GM19467 (cell line): ENCODE measurements around the gene CKAP2L.

Experiments used
- ATAC-seq: cut with Tn5 transposase; IDR thresholded peaks from one replicate; pipeline ENCODE4 v1.9.1; 2021; ENCODE audit warnings: mild to moderate bottlenecking, moderate library complexity; ENCODE audit not compliant: unreplicated experiment

The CKAP2L gene, protein sequence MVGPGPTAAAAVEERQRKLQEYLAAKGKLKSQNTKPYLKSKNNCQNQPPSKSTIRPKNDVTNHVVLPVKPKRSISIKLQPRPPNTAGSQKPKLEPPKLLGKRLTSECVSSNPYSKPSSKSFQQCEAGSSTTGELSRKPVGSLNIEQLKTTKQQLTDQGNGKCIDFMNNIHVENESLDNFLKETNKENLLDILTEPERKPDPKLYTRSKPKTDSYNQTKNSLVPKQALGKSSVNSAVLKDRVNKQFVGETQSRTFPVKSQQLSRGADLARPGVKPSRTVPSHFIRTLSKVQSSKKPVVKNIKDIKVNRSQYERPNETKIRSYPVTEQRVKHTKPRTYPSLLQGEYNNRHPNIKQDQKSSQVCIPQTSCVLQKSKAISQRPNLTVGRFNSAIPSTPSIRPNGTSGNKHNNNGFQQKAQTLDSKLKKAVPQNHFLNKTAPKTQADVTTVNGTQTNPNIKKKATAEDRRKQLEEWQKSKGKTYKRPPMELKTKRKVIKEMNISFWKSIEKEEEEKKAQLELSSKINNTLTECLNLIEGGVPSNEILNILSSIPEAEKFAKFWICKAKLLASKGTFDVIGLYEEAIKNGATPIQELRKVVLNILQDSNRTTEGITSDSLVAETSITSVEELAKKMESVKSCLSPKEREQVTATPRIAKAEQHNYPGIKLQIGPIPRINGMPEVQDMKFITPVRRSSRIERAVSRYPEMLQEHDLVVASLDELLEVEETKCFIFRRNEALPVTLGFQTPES

DNA sequence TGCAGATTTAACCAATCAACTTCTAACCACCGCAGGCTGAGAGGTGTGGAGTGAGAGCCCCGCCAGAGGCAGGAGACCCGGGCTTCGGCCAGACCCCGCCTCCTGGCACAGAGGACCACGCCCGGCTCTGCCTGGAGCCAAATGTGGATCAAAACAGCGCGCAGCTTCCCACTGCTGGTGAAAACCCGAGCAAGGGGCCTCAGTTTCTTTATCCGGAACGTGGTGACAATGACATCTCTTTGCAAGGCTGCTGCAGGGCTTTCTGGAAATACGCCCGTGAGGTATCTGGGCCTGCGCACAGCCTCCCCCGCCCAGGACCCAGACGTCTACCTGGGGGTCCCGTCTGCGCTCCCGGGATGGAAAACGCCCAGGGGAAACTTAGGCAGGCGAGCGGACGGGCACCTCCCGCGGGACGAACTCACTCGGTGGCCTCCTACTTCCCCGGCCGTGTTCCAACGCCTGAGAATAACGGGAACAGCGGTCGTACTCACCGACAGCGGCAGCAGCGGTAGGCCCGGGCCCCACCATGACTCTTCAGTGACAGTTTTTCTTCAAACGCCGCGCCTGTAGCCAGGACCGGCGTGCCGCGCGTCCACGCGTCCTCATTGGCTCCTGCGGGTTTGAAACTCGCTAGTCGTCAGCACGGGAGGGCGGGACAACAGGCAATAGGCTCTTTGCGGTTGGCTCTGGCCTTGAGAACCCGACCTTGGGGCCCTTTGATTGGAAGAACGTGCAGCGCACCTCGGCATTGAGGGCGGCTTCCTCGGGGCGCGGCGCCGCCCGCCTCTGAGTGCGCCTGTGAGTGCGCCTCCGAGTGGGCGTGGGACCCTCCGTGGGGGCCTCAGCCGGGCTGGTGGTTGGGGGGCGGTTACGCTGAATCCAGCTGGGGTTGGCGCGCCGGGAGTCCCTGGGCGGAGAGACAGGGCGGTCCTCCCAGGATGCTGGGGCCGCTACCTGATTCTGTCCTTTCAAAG, at the start of gene CKAP2L:
Gene CKAP2L (minus strand): TSS at position 539 of the 974 bp plus-strand sequence. CDS start 11 bp downstream, at position 528.
- ATAC-seq: peak; percentile 96

DNA sequence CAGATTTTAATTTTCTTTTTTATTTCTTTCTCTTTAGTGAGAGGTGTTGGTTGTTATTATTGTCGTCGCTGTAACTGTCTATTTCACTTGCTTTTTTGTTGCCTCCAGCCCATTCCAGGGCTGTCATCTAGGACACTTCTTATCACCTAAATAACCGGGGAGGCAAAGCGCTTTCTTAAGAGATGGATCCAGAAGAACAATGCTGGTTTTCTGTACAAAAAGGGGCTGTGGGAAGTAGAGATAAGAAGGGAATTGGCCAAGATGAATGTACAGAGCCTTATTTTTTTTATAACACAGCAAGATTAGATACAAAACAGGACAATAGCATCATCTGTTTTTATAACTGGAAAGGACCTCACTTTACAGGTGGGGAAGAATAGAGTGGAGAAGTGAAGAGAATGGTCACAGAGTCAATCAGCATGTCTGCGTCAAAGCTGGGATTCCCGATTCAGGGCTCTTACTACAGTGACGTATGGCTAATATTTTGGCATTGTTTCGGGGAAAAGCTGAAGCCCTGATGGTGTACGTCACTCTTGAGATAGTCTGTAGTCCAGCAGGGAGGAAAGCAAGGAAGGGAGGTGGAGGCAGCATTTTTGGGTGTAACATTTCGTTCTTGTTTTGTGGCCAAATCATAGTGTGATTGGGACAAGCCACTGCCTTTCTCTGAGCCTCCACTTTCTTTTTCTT, 49.0 kb upstream of the CKAP2L start:
- no peak for ATAC-seq

DNA sequence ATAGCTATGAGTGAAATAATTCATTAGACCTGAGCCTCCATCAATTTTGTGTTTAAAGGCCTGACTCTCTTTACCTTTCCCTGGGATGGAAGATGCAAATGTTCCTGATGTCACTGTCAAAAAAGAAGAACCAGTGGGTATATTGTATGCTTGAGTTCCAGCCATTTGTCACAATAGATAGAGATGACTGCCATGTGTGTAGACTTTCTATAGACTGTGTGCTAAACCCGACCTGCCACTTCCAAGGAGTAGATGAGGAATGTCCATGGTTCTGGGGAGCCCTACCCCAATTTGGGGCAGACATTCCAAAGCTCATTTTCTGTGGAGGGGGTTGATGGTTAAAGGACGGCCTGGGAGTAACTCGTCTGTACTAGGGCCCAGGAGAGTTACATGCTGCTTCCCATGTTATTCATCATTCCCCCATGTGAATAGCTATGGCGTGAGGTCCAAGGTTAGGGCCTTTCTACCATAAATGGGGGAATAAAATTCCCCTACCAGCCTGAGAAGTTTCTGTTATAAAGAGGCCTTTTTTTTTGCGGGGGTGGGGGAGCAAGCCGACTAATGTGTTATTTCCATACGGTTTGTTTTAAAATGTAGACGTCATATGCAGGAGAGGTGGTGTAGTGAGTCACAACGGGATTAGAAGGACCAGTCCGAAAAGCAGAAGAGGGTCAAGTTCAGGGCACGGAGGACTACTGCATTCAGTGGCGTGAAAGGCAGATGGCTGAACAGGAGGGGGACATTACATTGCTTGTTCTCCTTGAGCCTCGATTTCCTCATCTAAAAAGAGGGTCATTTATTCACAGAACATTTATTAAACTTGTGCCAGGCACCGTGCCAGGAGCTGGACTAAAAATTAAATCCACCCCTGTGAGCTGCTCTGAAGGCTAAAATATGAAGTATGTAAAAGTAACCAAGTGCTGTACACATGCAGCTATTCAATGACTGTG, 48.2 kb upstream of the CKAP2L start:
- no peak for ATAC-seq

DNA sequence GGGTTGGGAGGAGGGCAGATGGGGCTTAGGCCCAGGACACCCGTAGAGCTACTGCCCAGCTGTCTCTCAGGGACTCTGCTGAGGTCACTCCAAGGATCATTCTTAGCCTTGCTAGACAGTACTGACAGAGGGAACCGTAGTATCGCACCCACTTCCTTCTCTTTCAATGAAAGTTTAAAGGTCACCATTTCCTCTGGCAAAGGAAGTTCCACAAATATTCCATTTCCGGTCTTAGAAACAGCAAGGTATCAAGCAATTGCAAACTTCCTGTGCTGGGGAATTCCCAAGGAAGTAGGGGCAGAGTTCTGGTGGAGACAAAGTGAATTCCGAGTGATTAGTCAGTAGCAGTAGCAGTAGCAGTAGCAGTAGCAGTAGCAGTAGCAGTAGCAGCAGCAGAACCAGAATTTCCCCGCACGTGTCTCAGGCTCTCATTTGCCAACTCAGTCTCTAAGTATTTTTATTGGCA, 47.5 kb upstream of the CKAP2L start:
- no peak for ATAC-seq

DNA sequence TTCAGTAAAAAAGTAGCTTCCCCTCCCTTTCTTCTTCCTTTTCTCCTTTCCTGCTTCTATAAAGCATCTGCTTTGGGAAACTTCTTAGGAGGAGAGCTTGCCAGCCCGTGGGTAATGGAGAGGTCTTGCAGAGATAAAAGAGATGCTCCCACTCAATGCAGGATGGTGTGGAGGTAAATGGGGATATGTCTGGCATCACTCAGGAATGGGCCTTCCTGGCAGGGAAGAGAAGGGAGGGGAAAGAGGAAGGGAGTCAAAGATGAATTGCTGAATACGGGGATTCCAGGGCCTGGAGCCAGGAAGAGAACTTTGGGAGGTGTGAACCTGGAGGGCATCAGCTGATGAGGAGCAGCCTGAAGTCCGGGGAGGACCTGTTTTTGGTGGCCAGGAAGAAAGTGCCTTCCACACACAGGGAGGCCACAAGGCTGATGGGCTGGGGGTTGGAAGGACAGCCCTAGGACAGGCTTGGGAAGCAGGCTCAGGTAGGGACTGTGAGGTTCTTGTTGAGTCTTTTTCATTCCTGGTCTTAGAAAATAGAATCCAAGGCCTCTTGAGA, 46.9 kb upstream of the CKAP2L start:
- no peak for ATAC-seq

DNA sequence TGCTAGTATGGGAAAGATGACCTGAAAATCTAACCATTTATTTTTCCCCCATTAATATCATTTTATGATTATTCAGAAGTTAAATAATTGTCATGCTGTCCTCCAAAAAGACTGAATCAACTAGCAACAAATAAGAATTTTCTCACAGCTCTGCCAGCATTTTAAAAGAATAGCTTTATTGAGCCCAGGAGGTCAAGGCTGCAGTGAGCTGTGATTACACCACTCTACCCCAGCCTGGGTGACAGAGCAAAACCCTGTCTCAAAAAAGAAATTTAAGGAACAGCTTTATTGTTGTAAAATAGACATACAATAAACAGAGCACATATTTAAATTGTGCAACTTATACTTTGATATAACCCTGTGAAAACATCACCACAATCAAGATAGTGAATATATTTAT, 44.7 kb upstream of the CKAP2L start:
- no peak for ATAC-seq

DNA sequence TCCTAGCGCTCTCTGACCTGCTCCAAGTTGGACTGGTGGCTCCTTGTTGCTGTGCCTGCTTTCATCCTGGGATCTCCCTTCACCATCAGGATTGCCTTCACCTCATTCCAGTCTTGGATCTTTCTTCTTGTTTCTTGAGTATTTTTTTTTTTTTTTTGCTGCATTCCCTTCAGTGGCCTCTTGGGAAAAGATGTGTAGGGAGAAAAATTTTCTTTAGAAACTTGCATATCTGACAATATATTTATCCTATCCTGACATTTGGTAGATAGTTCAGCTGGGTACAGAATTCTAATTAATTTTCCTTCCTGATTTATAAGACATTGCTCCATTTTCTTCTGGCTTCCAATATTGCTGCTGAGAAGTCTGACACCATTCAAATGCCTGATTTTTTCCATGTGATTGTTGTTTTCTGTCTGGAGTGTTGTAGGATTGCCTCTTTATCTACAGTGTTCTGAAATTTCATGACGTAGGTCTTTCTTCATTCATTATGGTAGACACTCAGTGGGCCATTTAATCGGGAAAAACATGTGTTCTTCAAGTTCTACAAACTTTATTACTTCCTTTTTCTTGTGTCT, 42.9 kb upstream of the CKAP2L start:
- ATAC-seq: no peak

DNA sequence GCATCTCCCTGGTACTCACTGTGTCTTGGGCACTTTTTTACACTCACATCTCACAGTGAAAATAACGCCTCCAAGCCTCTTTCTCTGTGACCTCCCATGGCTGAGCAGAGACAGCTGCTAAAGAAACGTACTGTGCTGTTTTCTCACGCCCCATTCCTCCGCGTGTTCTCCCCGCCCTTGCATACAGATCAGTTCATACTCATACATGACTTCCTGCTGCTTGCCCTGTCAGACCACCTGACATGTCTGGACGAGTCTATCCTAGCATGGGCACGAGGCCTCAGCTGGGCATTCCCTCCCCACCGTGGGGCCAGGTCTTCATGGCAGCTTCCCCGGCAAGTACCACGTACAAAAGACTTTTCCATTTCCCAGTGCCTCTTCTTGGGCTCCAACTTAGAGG, 41.1 kb upstream of the CKAP2L start:
- no peak for ATAC-seq

DNA sequence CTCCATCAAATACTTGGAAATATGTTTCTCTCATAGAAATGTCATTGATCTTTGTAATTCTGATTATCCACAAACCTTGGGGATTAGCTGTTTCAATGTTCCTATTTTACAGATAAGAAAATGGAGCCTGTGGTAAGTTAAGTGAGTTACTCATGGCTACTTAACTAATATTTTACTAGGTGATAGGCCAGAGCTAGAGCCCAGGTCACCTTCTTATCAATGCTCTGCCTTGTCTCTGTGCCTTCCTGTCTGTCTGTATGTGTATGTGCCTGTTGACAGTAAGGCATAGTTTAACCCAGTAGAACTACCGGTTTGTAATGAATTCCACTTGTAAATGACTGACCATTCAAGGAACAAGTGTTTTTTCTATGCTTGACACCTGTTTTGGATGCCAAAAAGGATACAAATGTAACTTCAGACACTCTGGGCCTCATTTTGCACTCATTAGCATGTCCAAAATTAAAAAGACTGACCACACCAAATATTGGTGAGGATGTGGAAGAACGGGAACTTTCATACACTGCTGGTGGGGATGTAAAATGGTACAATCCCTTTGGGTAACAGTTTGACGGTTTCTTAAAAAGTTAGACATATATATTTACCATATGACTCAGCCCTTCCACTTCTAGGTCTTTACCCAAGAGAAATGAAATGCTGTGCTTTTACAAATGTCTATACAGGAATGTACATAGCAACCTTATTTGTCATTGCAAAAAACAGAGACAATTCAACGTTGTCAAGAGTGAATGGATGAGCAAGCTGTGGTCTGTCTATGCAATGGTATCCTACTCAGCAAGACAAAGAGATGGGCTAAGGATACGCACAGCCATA, 39.5 kb upstream of the CKAP2L start:
- no peak for ATAC-seq

DNA sequence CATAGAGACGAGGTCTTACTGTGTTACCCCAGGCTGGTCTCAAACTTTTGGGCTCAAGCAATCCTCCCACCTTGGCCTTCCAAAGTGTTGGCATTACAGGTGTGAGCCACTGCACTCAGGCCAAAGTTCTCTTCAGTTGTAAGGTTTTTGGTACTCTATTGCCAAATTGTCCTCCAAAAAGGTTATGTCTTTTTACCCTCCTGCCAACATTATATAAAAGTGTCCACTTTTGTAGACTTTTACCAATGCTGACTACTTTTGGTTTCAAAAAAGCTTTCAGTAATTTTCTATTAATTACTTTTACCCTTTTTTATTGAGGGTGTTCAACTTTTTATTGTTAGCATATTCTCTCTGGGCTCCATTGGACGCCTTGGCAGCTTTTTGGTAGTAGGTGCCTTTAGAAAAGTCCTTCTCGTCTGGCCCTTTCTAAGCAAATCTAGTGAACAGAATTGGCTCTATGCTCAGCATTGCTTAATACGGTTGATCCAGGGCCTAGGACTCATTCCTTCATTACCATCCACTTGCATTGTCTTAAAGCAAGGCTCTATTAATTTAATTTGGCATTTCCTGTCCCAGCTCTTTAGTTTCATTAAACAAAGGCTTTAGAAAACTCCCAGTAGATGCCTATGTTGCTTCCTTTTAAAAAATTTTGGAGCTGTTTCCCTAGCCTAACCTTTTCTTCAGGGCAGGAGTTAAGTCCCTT, 36.6 kb upstream of the CKAP2L start:
- no peak for ATAC-seq

DNA sequence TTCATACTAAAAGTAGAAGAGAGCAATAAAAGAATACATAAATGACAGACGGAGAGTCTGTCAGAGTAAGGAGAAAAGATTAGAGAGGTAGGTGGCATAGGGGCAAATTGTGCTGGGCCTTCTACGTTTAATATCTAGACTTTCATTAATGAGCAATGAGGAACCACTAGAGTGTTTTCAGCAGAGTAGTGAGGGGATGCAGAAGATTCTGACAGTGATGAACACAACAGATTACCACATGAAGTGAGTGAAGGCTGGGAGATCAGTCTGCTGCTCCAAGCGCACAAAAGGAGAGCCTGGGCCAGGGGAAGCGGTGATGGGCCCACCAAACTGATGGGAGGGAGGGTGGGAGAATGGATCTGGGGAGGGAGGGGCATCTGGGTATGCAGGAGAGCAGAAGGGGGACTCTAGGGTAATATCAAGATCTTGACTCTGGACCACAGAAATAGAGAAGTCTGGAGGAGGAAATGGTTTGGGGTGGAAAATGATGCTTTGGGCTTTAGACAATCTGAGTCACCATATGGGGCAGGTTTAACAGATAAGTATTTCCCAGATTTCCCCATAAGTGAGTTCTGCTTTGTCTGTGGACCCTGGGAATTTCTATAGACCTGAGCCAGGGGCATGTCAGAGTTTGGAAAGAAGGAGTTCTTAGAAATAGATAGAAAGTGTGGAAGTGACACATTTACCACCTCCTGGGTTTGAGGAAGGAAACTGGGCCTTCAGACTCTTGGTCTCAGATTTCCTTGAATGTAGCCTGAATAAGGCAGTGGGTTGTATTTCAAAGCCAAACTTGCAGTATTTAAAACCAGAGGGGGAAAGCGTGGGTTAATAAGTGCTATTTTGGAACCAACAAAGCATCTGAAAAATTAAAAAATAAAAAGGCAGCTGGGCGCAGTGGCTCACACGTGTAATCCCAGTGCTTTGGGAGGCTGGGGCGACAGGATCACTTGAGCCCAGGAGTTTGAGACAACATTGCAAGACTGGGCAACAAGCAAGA, 34.9 kb upstream of the CKAP2L start:
- ATAC-seq: no peak

DNA sequence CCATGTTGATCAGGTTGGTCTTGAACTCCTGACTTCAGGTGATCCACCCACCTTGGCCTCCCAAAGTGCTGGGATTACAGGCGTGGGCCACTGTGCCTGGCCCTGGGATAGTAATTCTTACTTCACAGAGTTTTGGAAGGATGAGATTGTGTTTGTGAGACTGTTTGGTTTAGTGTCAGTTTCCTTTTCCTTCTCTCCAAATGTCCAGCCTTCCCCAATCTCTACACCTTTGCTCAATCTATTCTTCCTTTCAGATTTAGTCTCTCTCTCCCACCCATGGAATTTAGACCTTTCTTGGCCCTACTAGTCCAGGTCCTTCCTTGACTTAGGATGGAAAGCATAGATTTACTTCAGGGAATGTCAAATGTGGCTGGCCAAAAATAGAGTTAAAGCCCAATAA, 32.1 kb upstream of the CKAP2L start:
- ATAC-seq: no peak

DNA sequence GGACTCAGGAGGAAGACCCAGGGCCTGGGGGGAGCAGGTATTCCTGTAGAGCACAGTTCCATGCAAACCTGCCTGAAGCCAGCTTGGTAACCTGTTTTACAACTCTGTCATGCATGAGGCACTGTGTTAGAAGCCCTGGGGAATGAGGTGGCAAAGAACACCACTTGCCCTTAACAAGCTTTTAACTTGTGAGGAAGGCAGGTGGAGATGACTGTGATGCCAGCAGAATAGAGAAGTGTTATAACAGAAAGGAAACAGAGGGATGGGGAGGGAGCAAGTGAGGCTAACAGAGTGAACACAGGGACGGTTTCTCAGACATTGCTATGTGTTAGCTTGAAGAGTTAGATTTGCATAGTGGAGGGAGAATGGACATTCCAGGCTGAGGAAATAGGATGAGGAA, 31.4 kb upstream of the CKAP2L start:
- ATAC-seq: no peak

DNA sequence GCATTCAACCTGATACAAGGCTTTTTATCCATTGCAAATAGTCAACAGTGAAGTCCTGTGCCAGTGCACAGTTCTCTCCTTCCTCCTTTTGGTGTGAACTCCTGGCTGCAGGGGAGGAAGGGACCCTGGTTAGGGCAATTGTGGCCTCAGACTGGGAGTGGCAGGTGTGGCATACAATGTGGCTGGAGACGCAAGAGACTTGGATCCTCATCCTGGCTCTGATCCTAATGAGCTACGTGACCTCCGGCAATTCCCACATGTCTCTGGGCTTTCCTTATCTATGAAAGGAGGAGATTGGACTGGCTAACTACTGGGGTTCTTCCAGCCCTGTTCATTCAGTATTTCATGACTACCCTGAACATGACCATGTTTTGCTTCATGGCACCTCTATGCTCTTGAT, 30.4 kb upstream of the CKAP2L start:
- ATAC-seq: no peak

DNA sequence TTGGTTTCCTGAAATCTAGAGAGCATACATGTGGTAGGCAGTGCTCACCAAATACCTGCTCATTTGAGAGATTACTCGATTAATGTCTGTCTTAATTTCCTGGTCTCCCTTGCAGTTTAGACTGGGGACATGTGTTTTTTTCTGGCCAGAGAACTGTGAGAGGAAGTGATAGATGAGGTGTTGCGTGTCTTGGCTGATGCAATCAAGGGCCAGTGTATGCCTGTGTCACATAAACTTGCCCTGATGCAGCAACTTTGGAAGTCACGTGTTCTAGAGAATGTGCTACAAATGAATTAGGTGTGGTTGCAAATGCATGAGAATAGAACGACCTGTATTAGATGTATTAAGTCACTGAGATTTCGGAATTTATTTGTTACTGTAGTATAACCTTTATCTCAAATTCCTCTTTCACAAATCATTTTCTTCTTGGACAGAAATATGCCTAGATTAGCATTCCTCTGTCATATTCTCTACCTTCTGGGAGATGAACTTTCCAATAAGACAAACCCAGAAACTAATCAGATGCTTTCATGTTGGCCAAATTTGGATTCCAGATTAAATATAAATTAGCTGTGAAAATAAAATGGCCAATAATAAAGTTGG, 29.8 kb upstream of the CKAP2L start:
- ATAC-seq: no peak
